Caco-2 (cell line): ENCODE measurements around the gene SLC25A18. TPM values are rescaled to one million over a fixed set of nuclear protein-coding genes. Genes with fewer than 3 reads are reported as not detected.

Experiments
- BruUV-seq: library from RNA; stranded (reverse); fragments of 400-500 nt; replicated peaks from 2 replicates; lab custom pipeline; 2021; lab: Mats Ljungman, UMichigan
- CTCF ChIA-PET: fragments of 300-600 bp; sonication (Branson Sonifier 250); formaldehyde crosslinking; loops from one replicate; lab custom pipeline; 2022; ENCODE audit warnings: antibody characterized with exemption; lab: Charles Lee
- POLR2A ChIA-PET: fragments of 300-600 bp; sonication (Branson Sonifier 250); formaldehyde crosslinking; loops from one replicate; lab custom pipeline; 2022; ENCODE audit warnings: antibody characterized with exemption; lab: Charles Lee
- DNase-seq, 2 experiments: peaks; one replicate each; pipeline versions ENCODE4 v3.0.0 to v3.0.0-alpha.2; 2020 to 2022
- H3K27me3 ChIP-seq: replicated peaks from 2 replicates; pipeline ENCODE4 v1.6.0; 2011; ENCODE audit warnings: low read length; ENCODE audit not compliant: control insufficient read depth, insufficient read depth
- H3K36me3 ChIP-seq: 2 replicates; pipeline ENCODE4 v1.5.1; 2011; ENCODE audit warnings: low read length; ENCODE audit not compliant: control insufficient read depth, insufficient read depth
- H3K4me1 ChIP-seq: fragments of 250-450 bp; sonication (Bioruptor Pico); 2 replicates; pipeline ENCODE4 v1.5.1; 2020; ENCODE audit warnings: mild to moderate bottlenecking
- H3K4me3 ChIP-seq: 2 replicates; pipeline ENCODE4 v1.5.1; 2011; ENCODE audit warnings: low read depth, mild to moderate bottlenecking, control low read depth, low read length
- H3K9me3 ChIP-seq: fragments of 250-450 bp; sonication (Bioruptor Pico); 2 replicates; pipeline ENCODE4 v1.5.1; 2020; ENCODE audit warnings: mild to moderate bottlenecking, moderate library complexity
- H3K27ac Mint-ChIP-seq: one replicate; pipeline ENCODE4 v1.8.0; 2022; ENCODE audit warnings: mixed read lengths; ENCODE audit not compliant: unreplicated experiment
- H3K27me3 Mint-ChIP-seq: one replicate; pipeline ENCODE4 v1.8.0; 2022; ENCODE audit warnings: mixed read lengths; ENCODE audit not compliant: insufficient read depth, unreplicated experiment
- H3K36me3 Mint-ChIP-seq: one replicate; pipeline ENCODE4 v1.8.0; 2022; ENCODE audit warnings: mild to moderate bottlenecking, mixed read lengths; ENCODE audit not compliant: insufficient read depth, unreplicated experiment
- H3K4me1 Mint-ChIP-seq: one replicate; pipeline ENCODE4 v1.8.0; 2022; ENCODE audit warnings: low read depth, mixed read lengths; ENCODE audit not compliant: unreplicated experiment
- H3K4me3 Mint-ChIP-seq: one replicate; pipeline ENCODE4 v1.8.0; 2022; ENCODE audit warnings: mild to moderate bottlenecking, moderate library complexity, mixed read lengths; ENCODE audit not compliant: unreplicated experiment
- H3K9me3 Mint-ChIP-seq: one replicate; pipeline ENCODE4 v1.8.0; 2022; ENCODE audit warnings: mixed read lengths; ENCODE audit not compliant: unreplicated experiment
- CTCF ChIP-seq, 2 experiments: fragments of 200-600 bp in 1 of 2; IDR thresholded peaks; 1 replicate in 1 of 2; 2 replicates in 1 of 2; pipeline versions ENCODE4 v1.5.1 to v1.8.0; 2011 to 2022; ENCODE audit warnings: antibody characterized with exemption in 1 of 2, control low read depth in 1 of 2, inconsistent platforms in 1 of 2, low read depth in 1 of 2, low read length in 1 of 2, mild to moderate bottlenecking in 1 of 2, moderate library complexity in 1 of 2; ENCODE audit not compliant: insufficient read depth in 1 of 2, severe bottlenecking in 1 of 2, unreplicated experiment in 1 of 2
- intact Hi-C: fragments of 100-400 bp; cut with micrococcal nuclease; formaldehyde crosslinking; loops from one replicate; pipeline ENCODE4 v1.10.0; 2022; ENCODE audit not compliant: unreplicated experiment
- total RNA-seq: library from RNA; stranded (reverse); gene quantifications from 2 replicates; pipeline ENCODE4 v1.2.3, GENCODE V29; 2022

SLC25A18 gene
- total RNA-seq, 1 experiment from 2014 or later = not detected

DNA sequence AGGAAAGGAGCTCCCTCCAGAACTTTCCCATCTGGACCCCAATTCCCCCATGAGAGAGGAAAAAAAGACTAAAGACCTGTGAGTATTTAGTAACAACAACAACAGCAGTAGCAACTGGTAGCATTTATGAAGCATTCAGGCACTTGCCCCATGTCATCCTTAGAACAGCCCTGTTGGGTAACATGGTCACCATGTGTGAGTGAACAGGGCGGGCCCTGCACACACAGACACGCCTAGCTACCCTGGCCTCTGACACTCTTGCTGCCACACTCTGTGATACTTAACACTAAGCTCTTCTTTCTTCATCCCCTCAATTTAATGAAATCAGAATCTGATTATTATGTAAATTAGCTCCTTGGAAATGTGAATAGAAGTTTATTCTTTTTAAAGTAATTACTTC is 26.1 kb upstream of the SLC25A18 start:
- intact Hi-C loops = no loop called here
- no peak for TF ChIP-seq CTCF (IDR thresholded peaks at IDR 0.05; ENCODE audit: insufficient read depth in 1 of 2, low read depth in 1 of 2, low read length in 1 of 2, severe bottlenecking in 1 of 2, unreplicated experiment in 1 of 2)
- Mint-ChIP-seq H3K9me3 (no peaks in the 10 kb centered on the region), H3K27ac (no peak overlapping the region), H3K36me3 (no peaks in the 10 kb centered on the region), H3K4me1 (peaks cover 15% of the 10 kb centered on the region), H3K27me3 (no peaks in the 10 kb centered on the region), H3K4me3 (no peak overlapping the region)
- no peak overlapping the region for H3K4me3 ChIP-seq
- POLR2A ChIA-PET = no interaction called here
- DNase-seq = no peak
- no peaks in the 10 kb centered on the region for H3K27me3 ChIP-seq
- CTCF ChIA-PET = interaction anchor here (0.6 kb wide), 1 partner anchor 9 kb away, joined by 3 read pairs; no protein-coding TSS in a partner anchor
- no peaks in the 10 kb centered on the region for H3K36me3 ChIP-seq
- peaks cover 27% of the 10 kb centered on the region for H3K4me1 ChIP-seq
- BruUV-seq = no TSS peak
- H3K9me3 ChIP-seq = no peaks in the 10 kb centered on the region

DNA sequence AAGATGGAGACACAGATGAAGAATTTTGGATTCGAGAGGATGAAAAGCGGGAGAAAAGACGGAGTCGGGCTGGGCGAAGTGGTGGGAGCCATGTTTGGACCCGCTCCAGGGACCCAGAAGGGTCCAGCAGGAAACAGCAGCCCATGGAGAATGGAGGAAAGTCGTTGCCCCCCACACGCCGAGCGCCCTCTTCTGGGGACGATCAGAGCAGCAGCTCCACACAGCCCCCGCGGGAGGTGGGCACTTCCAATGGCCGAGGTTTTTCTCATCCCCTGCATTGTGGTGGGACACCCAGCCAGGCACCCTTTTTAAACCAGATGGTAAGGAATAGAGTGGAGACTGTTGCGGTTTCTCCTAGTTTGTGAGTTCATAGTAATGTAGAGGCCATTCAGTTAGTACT is 22.8 kb upstream of the SLC25A18 start:
- no peak for DNase-seq
- no TSS peak for BruUV-seq
- Histone ChIP-seq H3K27me3 (no peaks in the 10 kb centered on the region), H3K4me1 (peaks cover 27% of the 10 kb centered on the region), H3K9me3 (no peaks in the 10 kb centered on the region), H3K4me3 (no peak overlapping the region), H3K36me3 (no peaks in the 10 kb centered on the region)
- ChIA-PET CTCF (no interaction called here), POLR2A (no interaction called here)
- no peak for TF ChIP-seq CTCF (IDR thresholded peaks at IDR 0.05; ENCODE audit: insufficient read depth in 1 of 2, low read depth in 1 of 2, low read length in 1 of 2, severe bottlenecking in 1 of 2, unreplicated experiment in 1 of 2)
- no peak overlapping the region for H3K27ac Mint-ChIP-seq
- H3K4me1 Mint-ChIP-seq = peaks cover 15% of the 10 kb centered on the region
- H3K36me3 Mint-ChIP-seq = no peaks in the 10 kb centered on the region
- no peak overlapping the region for H3K4me3 Mint-ChIP-seq
- no peaks in the 10 kb centered on the region for H3K9me3 Mint-ChIP-seq
- H3K27me3 Mint-ChIP-seq = no peaks in the 10 kb centered on the region
- intact Hi-C loops = no loop called here

GRCh38 chr22:17541476-17541875 is 21.8 kb upstream of the SLC25A18 start:
- Histone ChIP-seq H3K36me3 (no peaks in the 10 kb centered on the region), H3K27me3 (no peaks in the 10 kb centered on the region), H3K9me3 (no peaks in the 10 kb centered on the region), H3K4me1 (peaks cover 27% of the 10 kb centered on the region), H3K4me3 (no peak overlapping the region)
- Mint-ChIP-seq H3K27me3 (no peaks in the 10 kb centered on the region), H3K4me3 (no peak overlapping the region), H3K9me3 (no peaks in the 10 kb centered on the region), H3K27ac (no peak overlapping the region), H3K36me3 (no peaks in the 10 kb centered on the region), H3K4me1 (peaks cover 15% of the 10 kb centered on the region)
- intact Hi-C loops = no loop called here
- no TSS peak for BruUV-seq
- TF ChIP-seq CTCF (IDR thresholded peaks at IDR 0.05; ENCODE audit: insufficient read depth in 1 of 2, low read depth in 1 of 2, low read length in 1 of 2, severe bottlenecking in 1 of 2, unreplicated experiment in 1 of 2) = no peak
- POLR2A ChIA-PET = no interaction called here
- DNase-seq = no peak
- CTCF ChIA-PET = no interaction called here
